Kidney epithelial cell (primary cell): Measurements from ENCODE around the gene TPTE2. TPM values are rescaled to one million over a fixed set of nuclear protein-coding genes. Genes with fewer than 3 reads are reported as not detected.
"Not testable (repeated sequence)": the region's sequence is repeated elsewhere in the genome, so short reads cannot be mapped to it uniquely, and the experiment has no call there.

Experiments used
- DNase-seq: peaks from one replicate; pipeline ENCODE4 v3.0.0-alpha.2; 2010; ENCODE audit warnings: low read depth
- H3K27me3 ChIP-seq: 2 replicates; pipeline ENCODE4 v1.6.0; 2011; ENCODE audit warnings: low read length; ENCODE audit not compliant: control insufficient read depth, insufficient read depth
- H3K36me3 ChIP-seq: 2 replicates; pipeline ENCODE4 v1.5.1; 2011; ENCODE audit warnings: low read length; ENCODE audit not compliant: control insufficient read depth, insufficient read depth
- H3K4me3 ChIP-seq: 2 replicates; pipeline ENCODE4 v1.5.1; 2011; ENCODE audit warnings: low read depth, mild to moderate bottlenecking, control low read depth, low read length
- total RNA-seq: library from RNA; depleted of rRNA; stranded (reverse); fragments of >200 nt; gene quantifications from 2 replicates; pipeline ENCODE4 v1.2.3, GENCODE V29; 2015
- TF ChIP-seq, protein P1 (sequence below): IDR thresholded peaks from 2 replicates; pipeline ENCODE4 v1.5.1; 2011; ENCODE audit warnings: mild to moderate bottlenecking, moderate library complexity, low read length, control low read depth, inconsistent platforms; ENCODE audit not compliant: insufficient read depth, poor library complexity, severe bottlenecking

The TPTE2 gene
- total RNA-seq, 1 donor from 2014 or later, result 0.29 TPM

GRCh38 chr13:19519049-19519448 lies 42.3 kb downstream of the TPTE2 start:
- no peaks in the 10 kb centered on the region for H3K36me3 ChIP-seq
- no peak for DNase-seq
- TF ChIP-seq, protein P1, sequence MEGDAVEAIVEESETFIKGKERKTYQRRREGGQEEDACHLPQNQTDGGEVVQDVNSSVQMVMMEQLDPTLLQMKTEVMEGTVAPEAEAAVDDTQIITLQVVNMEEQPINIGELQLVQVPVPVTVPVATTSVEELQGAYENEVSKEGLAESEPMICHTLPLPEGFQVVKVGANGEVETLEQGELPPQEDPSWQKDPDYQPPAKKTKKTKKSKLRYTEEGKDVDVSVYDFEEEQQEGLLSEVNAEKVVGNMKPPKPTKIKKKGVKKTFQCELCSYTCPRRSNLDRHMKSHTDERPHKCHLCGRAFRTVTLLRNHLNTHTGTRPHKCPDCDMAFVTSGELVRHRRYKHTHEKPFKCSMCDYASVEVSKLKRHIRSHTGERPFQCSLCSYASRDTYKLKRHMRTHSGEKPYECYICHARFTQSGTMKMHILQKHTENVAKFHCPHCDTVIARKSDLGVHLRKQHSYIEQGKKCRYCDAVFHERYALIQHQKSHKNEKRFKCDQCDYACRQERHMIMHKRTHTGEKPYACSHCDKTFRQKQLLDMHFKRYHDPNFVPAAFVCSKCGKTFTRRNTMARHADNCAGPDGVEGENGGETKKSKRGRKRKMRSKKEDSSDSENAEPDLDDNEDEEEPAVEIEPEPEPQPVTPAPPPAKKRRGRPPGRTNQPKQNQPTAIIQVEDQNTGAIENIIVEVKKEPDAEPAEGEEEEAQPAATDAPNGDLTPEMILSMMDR, result no peak
- no peaks in the 10 kb centered on the region for H3K27me3 ChIP-seq
- H3K4me3 ChIP-seq, result no peak overlapping the region

DNA sequence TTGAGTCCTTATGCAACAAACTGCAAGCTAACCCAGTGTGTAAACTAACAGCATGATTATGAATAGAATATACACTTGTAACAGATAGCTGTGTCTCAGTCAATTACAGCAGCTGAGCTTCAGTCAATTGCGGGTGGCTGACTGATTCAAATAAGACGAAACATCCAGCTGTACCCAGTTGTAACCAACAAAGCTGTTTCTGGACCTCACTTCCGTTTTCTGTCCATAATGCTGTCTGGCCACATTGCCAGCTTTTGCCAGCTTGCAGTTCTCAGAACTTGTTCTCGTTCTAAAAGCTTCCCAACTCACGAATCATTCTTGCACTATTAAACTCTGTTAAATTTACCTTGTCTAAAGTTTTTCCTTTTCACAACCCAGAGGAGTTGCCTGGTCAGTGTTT lies 53.7 kb downstream of the TPTE2 start:
- not testable (repeated sequence) for DNase-seq, H3K4me3 ChIP-seq, H3K27me3 ChIP-seq, H3K36me3 ChIP-seq

GRCh38 chr13:19460126-19460525 lies 101.2 kb downstream of the TPTE2 start:
- H3K4me3 ChIP-seq, H3K36me3 ChIP-seq, DNase-seq, H3K27me3 ChIP-seq: not testable (repeated sequence)

DNA sequence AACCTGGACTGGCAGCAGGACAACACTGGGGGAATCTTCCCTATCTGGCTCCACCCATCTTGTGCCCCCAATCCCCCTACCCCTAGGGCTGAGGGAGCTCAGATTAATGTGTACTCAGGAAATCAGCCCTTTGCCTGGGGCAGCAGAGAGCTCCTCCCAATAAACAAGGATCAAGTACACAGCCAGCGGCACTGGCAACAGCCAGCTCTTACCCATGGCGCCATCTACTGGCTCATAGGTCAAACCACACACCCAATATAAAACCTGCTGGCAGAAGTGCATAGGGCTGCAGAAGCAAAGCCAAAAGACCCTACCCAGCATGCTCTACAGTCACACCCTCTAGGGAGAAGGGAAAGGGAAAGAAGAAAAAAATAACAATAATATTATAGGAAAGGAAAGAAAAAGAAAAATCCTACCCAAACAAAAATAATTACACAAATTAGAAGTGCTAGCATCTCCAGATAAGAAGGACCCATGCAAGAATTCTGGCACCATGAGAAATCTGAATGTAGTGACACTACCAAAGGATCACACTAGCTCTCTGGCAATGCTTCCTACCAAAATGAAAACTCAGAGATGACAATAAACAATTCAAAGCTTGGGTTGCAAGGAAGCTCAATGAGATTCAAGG lies 122.2 kb downstream of the TPTE2 start:
- DNase-seq, result not testable (repeated sequence)

GRCh38 chr13:19437780-19438179 lies 123.6 kb downstream of the TPTE2 start:
- H3K27me3 ChIP-seq, H3K4me3 ChIP-seq, H3K36me3 ChIP-seq, DNase-seq: not testable (repeated sequence)

More for the DNA sequence above, 122.2 kb downstream of the TPTE2 start:
- not testable (repeated sequence) for H3K4me3 ChIP-seq, H3K27me3 ChIP-seq, H3K36me3 ChIP-seq

GRCh38 chr13:19422236-19422635 lies 139.1 kb downstream of the TPTE2 start:
- H3K36me3 ChIP-seq, H3K27me3 ChIP-seq, DNase-seq, H3K4me3 ChIP-seq: not testable (repeated sequence)

DNA sequence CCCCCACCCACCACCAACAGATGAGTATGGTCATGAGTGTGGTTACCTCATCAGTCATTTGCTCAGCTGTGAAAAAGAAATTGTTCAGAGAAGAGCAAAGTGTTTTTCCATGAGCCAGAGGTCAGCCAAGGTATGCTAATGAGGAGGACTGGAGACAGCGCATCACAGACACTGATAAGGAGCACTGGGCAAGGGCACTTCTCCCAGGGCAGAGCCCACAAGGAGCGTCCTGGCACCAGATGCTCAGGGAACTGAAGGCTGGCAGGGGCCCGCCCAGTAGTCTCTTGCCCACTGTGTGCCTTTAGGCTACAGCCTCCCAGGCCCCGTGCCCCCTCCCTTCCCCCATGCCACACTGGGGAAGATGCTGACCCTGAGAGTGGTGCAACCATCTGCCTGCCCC lies 148.8 kb downstream of the TPTE2 start:
- not testable (repeated sequence) for H3K36me3 ChIP-seq, H3K4me3 ChIP-seq, H3K27me3 ChIP-seq, DNase-seq

DNA sequence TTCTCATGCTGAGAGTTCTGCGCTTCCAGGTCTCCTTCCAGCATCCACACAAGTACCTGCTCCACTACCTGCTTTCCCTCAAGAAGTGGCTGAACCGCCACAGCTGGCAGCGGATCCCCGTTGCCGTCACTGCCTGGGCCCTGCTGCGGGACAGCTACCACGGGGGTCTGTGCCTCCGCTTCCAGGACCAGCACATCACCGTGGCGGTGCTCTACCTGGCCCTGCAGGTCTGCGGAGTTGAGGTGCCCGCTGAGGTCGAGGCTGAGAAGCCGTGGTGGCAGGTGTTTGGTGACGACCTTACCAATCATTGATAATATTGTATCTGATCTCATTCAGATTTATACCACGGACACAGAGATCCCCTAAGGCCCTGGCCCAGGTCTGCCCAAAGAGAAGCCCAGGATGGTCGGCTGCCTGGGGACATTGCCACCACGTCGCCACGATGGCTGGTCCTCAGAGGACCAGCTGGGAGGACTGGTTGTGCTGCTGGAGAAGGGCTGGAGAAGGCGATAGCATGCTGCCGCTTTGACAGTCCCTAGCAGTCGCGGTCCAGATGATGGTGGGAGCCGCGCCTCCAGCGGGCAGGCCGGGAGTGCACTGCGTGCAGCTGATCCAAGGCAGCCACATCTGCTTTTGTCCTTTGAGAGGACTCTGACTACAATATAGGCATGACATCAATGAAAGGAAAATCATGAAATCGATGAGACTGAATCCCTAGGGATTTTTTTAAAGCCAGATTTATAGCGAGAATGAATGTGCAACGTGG lies 178.4 kb downstream of the TPTE2 start:
- not testable (repeated sequence) for H3K27me3 ChIP-seq, DNase-seq, H3K4me3 ChIP-seq, H3K36me3 ChIP-seq

DNA sequence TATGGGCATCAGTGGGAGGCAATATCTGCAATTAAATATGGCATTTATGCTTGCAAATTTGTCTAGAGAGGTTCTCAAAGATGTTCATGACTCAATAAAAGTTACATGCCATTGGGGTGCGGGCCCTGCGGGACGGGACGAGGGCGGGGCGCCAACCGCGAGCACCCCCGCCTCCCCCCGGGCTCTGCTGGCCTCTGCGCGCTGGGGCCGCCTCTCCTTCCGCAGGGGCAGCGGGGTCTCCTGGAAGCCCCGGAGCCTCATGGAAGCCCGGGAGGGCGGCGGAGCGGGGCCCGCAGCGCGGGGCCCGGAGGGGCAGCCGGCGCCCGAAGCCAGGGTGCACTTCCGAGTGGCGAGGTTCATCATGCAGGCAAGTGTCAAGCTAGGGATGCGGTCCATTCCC lies 179.2 kb downstream of the TPTE2 start:
- no peaks in the 10 kb centered on the region for H3K36me3 ChIP-seq
- no peak overlapping the region for H3K4me3 ChIP-seq
- H3K27me3 ChIP-seq, result no peaks in the 10 kb centered on the region
- TF ChIP-seq, protein P1, result no peak
- DNase-seq, result no peak

Other genes with a start within 250 kb of the TPTE2 start
- gene MPHOSPH8, start 72.1 kb upstream of the TPTE2 start, total RNA-seq, result 12.7 and 16.8 TPM in 2 replicates
- 42.3 and 57.2 TPM in 2 replicates for gene PSPC1, start 221.4 kb upstream of the TPTE2 start, total RNA-seq